K562 (cell line): Measurements from ENCODE around the gene TRIM2.

Experiments used
- EP300 ChIP-seq: IDR thresholded peaks from 2 replicates; pipeline ENCODE4 v1.6.1; 2012; ENCODE audit warnings: low read length, improper control_type of control experiment
- NBN ChIP-seq: fragments of 450-650 bp; IDR thresholded peaks from 2 replicates; pipeline ENCODE4 v1.6.1; 2016; ENCODE audit warnings: low read depth, mild to moderate bottlenecking
- TCF7L2 ChIP-seq: fragments of 150-350 bp; IDR thresholded peaks from 2 replicates; pipeline ENCODE4 v1.6.1; 2016; ENCODE audit warnings: low read depth, mild to moderate bottlenecking, low read length, moderate library complexity
- TF ChIP-seq, protein P1 (sequence below), 2 experiments: fragments of 450-650 bp; conservative IDR thresholded peaks; 2 replicates each; pipeline ENCODE4 v1.6.1; 2017; ENCODE audit warnings: mild to moderate bottlenecking in 2 of 2, moderate library complexity in 2 of 2

DNA sequence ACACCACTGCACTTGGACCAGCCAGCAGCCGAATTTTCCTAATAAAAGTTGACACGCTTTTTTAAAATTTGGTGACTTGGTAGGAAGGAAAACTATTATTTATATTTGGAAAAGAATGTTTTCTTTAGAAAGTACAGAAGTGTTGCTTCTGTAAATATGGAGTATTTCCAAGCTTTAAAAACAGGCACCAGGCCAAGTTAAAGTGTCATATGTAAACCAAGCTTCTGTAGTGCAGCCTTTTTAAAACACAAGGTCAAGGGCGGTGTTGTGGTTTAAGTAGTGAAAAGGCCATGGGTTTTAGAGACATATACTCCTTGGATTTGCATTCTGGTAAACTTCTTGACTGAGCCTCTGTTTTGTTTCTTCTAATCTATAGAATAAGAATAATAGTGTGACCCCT, 62.7 kb downstream of the TRIM2 start:
- TF ChIP-seq NBN (no peak), EP300 (no peak), TCF7L2 (no peak)
- TF ChIP-seq, protein P1, sequence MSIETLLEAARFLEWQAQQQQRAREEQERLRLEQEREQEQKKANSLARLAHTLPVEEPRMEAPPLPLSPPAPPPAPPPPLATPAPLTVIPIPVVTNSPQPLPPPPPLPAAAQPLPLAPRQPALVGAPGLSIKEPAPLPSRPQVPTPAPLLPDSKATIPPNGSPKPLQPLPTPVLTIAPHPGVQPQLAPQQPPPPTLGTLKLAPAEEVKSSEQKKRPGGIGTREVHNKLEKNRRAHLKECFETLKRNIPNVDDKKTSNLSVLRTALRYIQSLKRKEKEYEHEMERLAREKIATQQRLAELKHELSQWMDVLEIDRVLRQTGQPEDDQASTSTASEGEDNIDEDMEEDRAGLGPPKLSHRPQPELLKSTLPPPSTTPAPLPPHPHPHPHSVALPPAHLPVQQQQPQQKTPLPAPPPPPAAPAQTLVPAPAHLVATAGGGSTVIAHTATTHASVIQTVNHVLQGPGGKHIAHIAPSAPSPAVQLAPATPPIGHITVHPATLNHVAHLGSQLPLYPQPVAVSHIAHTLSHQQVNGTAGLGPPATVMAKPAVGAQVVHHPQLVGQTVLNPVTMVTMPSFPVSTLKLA (conservative IDR thresholded peaks at IDR 0.05): no peak
